HL-60/S4 treated with retinoic acid at 250 ng/mL for 4 days and 3 days (cell line): Measurements from ENCODE around the gene RFC2.

Experiments
- in situ Hi-C: fragments of 300-500 bp; cut with MboI; formaldehyde crosslinking; loops from 2 replicates; pipeline ENCODE4 v1.7.0; 2022; ENCODE audit warnings: low sequenced_read_pairs

Gene RFC2

GRCh38 chr7:74219416-74219815 lies 34.8 kb downstream of the RFC2 start:
- in situ Hi-C loops = no loop called here

GRCh38 chr7:74218343-74218698 lies 35.9 kb downstream of the RFC2 start:
- in situ Hi-C loops = no loop called here

DNA sequence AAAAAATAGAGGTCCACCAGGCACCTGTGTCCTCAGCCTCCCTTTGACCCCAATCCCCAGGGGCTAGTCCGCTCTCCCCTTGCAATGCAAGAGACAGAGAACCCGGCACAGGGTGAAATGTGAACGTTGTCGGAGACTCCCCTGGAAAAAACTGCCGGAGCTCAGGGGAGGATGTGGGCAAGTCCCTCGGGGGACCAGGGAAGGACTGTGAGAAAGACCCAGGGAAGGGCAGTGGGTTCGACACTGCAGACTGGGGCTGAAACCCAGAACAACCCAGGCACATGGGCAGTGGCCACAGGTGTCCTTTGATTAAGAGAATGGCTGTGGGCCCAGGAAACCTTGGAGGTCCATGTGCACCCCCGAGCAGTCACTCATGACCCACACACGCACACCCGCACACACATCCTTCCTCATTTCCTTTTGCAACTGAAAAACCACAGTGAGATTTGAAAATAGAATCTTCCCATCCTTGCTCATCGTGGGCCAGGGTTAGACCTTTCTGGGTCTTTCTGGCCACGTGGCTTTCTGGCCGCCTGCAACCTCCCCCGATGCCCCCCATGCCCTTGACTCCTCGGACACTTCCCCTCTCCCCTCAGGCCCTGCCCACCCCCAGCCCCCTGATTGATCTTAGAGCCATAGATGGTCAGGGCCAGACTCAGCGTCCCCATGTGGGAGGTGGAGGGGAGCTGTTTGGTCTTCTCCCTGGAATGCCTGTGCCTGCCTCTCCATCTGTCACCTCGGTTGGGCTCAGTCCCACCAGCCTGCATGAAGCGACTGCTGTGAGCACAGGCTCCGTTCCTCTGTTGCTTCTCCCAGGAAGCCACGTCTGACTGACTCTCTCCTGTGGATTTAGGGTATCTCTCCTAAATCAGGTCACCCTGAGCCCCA lies 36.5 kb downstream of the RFC2 start:
- in situ Hi-C loops = no loop called here

- in situ Hi-C loops = no loop called here
Measured at GRCh38 chr7:74216361-74216761, 37.8 kb downstream of the RFC2 start.

GRCh38 chr7:74215921-74216320 lies 38.3 kb downstream of the RFC2 start:
- in situ Hi-C loops = no loop called here

GRCh38 chr7:74214816-74215630 lies 39.2 kb downstream of the RFC2 start:
- in situ Hi-C loops = no loop called here

GRCh38 chr7:74212661-74213060 lies 41.5 kb downstream of the RFC2 start:
- in situ Hi-C loops = no loop called here

- in situ Hi-C loops = loop anchor here (10.0 kb wide), 2 partner anchors 133 to 197 kb away; no protein-coding TSS in a partner anchor
Measured at GRCh38 chr7:74208241-74208640, 46.0 kb downstream of the RFC2 start.

DNA sequence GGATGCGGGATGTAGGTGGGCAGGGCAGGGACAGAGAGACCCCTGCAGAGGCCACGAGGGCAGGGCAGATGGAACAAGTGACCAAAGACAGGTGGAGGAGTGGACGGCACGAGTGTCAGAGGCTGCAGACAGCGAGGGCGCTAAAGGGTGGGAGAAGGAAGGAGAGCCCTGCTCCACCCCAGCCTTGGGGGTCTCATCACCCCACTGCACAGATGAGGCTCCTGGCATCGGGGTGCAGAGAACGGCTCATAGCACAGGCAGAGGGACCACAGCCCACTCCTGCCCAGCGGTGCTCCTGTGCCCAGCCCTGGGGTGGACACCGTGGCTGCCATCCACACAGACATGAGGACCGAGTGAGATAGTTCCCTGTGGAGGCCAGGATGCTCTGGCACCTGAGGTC lies 46.6 kb downstream of the RFC2 start:
- in situ Hi-C loops = loop anchor here (10.0 kb wide), 2 partner anchors 133 to 197 kb away; no protein-coding TSS in a partner anchor

DNA sequence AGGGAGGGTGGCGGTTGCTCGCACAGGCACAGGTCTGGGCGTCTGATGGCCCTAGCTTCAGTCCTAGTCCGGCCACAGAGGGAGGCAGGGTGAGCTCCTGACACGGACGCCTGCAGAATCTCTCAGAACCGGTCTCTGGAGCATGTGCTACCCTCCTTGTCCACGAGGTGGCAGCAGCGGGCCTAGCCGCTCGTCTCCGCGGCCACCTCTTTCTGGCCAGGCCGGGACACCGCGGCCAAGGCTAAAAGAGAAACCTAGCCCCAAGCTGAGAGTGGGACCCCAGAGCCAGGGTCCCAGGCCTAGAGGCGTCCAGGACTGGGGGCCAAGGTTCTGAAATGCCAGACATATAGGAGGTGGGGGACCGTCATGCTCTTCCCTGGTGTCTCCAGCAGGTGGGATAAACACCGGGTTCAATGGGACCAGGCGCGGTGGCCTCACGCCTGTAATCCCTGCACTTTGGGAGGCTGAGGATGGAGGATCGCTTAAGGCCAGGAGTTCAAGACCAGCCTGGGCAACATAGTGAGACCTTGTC lies 47.5 kb downstream of the RFC2 start:
- in situ Hi-C loops = loop anchor here (10.0 kb wide), 2 partner anchors 132 to 198 kb away; no protein-coding TSS in a partner anchor

GRCh38 chr7:74206052-74206451 lies 48.1 kb downstream of the RFC2 start:
- in situ Hi-C loops = loop anchor here (10.0 kb wide), 2 partner anchors 131 to 199 kb away; no protein-coding TSS in a partner anchor

DNA sequence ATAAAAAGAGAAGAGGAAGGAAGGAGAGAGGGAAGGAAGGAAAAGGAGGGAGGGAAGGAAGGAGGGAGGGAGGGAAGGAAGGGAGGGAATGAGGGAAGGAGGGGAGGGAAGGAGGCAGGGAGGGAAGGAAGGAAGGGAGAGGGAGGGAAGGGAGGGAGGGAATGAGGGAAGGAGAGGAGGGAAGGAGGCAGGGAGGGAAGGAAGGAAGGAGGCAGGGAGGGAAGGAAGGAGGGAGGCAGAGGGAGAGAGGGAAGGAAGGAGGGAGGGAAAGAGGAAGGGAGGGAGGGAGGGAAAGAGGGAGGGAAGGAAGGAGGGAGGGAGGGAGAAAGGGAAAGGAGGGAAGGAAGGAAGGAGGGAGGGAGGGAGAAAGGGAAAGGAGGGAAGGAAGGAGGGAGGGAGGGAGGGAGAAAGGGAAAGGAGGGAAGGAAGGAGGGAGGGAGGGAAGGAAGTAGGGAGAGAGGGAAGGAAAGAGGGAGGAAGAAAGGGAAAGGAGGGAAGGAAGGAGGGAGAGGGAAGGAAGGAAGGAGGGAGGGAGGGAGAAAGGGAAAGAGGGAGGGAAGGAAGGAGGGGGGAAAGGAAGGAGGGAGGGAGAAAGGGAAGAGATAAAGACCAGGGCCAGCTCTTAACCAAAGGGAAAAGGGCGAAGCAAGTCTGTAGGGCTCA lies 50.1 kb downstream of the RFC2 start:
- in situ Hi-C loops = loop anchor here (10.0 kb wide), 2 partner anchors 129 to 201 kb away; no protein-coding TSS in a partner anchor

- in situ Hi-C loops = loop anchor here (10.0 kb wide), 2 partner anchors 128 to 202 kb away; no protein-coding TSS in a partner anchor
Measured at GRCh38 chr7:74202841-74203556, 51.2 kb downstream of the RFC2 start.

GRCh38 chr7:74199551-74200355 lies 54.4 kb downstream of the RFC2 start:
- in situ Hi-C loops = loop anchor here (10.0 to 25.0 kb wide), 3 partner anchors 125 to 337 kb away; partner anchors contain the start of gene TMEM270

DNA sequence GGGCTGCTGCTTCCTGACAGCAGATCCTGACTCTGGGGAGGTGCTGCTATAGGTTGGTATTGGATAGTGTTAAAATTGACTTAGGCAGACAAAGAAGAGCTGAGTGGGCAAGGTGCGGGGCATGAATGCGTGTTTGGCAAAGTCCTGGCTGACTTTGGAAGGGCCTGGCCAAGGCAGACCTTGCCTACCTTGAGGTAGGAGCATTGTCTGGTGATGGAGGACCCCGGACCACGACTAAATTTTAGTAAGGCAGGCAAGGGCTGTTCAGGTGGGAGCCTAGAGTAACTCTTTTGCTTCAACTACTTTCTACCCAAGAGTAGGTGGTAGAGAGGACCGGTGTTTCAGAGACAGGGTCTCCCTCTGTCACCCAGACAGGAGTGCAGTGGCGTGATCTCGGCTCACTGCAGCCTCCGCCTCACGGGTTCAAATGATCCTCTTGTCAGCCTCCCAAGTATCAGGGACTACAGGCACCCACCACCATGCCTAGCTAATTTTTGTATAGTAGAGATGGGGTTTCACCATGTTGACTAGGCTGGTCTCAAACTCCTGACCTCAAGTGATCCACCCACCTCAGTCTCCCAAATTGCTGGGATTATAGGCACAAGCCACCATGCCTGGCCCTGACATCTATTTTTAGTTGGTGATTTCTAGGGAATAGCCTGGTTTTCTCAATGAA lies 56.6 kb downstream of the RFC2 start:
- in situ Hi-C loops = loop anchor here (25.0 kb wide), 1 partner anchor 335 kb away; the partner anchor contains the start of gene TMEM270

DNA sequence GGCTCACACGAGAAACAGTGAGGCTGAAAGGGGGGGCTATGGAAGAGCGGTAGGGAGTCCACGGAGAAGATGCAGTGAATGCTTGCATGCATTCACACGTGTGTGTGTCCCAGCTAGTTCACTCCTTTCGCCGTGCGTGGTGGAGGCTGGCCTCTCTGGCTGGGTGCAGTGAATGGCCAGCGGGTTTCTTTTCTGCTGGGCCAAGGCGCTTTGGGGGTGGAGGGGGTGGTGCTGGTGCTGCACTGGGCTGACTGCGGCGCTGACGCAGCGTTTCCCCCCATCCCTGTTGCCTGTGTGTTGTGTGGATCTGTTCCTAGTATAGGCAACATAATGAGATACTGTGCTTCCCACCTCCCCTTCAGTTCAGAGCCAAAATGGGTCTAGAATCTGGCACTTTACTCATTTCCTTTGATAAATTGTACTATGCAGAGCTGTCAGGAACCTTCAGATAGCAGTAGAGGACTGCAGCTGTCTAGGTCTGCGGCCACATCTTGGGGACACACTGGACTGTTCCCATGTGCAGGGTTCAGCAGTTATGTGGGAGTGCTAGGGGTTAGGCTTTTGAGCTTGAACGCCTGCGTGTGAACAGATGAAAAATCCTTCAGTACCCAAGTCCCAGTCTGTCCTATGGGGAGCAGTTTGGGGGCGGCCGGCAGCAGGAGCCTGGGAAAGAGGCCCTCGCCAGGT lies 58.1 kb downstream of the RFC2 start:
- in situ Hi-C loops = loop anchor here (25.0 kb wide), 1 partner anchor 334 kb away; the partner anchor contains the start of gene TMEM270

- in situ Hi-C loops = loop anchor here (25.0 kb wide), 1 partner anchor 333 kb away; the partner anchor contains the start of gene TMEM270
Measured at GRCh38 chr7:74195139-74195860, 58.9 kb downstream of the RFC2 start.
